HL-60/S4 treated with retinoic acid at 250 ng/mL for 4 days and 3 days (cell line): ENCODE measurements around the gene HMGCS2.
"Not testable (repeated sequence)": the region's sequence is repeated elsewhere in the genome, so short reads cannot be mapped to it uniquely, and the experiment has no call there.

Experiments used
- in situ Hi-C: fragments of 300-500 bp; cut with MboI; formaldehyde crosslinking; loops from 2 replicates; pipeline ENCODE4 v1.7.0; 2022; ENCODE audit warnings: low sequenced_read_pairs

Gene HMGCS2

GRCh38 chr1:119732465-119733168 is 36.1 kb downstream of the HMGCS2 start:
- in situ Hi-C loops: no loop called here

GRCh38 chr1:119731741-119732430 is 36.8 kb downstream of the HMGCS2 start:
- in situ Hi-C loops: no loop called here

- in situ Hi-C loops: no loop called here
Measured at GRCh38 chr1:119731060-119731459, 37.6 kb downstream of the HMGCS2 start.

- in situ Hi-C loops: no loop called here
Measured at GRCh38 chr1:119729044-119729443, 39.7 kb downstream of the HMGCS2 start.

GRCh38 chr1:119727991-119728390 is 40.7 kb downstream of the HMGCS2 start:
- in situ Hi-C loops: no loop called here

GRCh38 chr1:119725626-119726025 is 43.1 kb downstream of the HMGCS2 start:
- in situ Hi-C loops: no loop called here

GRCh38 chr1:119724611-119725218 is 44.0 kb downstream of the HMGCS2 start:
- in situ Hi-C loops: no loop called here

GRCh38 chr1:119721896-119722295 is 46.8 kb downstream of the HMGCS2 start:
- in situ Hi-C loops: no loop called here

GRCh38 chr1:119720866-119721440 is 47.8 kb downstream of the HMGCS2 start:
- in situ Hi-C loops: no loop called here

- in situ Hi-C loops: no loop called here
Measured at GRCh38 chr1:119718972-119719371, 49.7 kb downstream of the HMGCS2 start.

- in situ Hi-C loops: no loop called here
Measured at GRCh38 chr1:119718409-119718808, 50.3 kb downstream of the HMGCS2 start.

GRCh38 chr1:119715542-119715941 is 53.2 kb downstream of the HMGCS2 start:
- in situ Hi-C loops: no loop called here

- in situ Hi-C loops: no loop called here
Measured at GRCh38 chr1:119714583-119714982, 54.1 kb downstream of the HMGCS2 start.

- in situ Hi-C loops: no loop called here
Measured at GRCh38 chr1:119713749-119714456, 54.8 kb downstream of the HMGCS2 start.

- in situ Hi-C loops: no loop called here
Measured at GRCh38 chr1:119713039-119713748, 55.5 kb downstream of the HMGCS2 start.

- in situ Hi-C loops: no loop called here
Measured at GRCh38 chr1:119712342-119713038, 56.2 kb downstream of the HMGCS2 start.

GRCh38 chr1:119711804-119712341 is 56.8 kb downstream of the HMGCS2 start, which contains the start of gene PHGDH:
PHGDH (plus strand) TSS chr1:119711934; CDS start chr1:119712023, 89 bp downstream.
- in situ Hi-C loops: no loop called here

- in situ Hi-C loops: not testable (repeated sequence)
Measured at GRCh38 chr1:119711356-119711803, 57.3 kb downstream of the HMGCS2 start.

- in situ Hi-C loops: not testable (repeated sequence)
Measured at GRCh38 chr1:119706599-119706998, 62.1 kb downstream of the HMGCS2 start.
